GM10248 (cell line): ENCODE data around the gene S100A7.

ENCODE experiments used
- CTCF ChIA-PET: fragments of 300-600 bp; sonication (Branson Sonifier 250); formaldehyde crosslinking; extraction: SDS; loops from one replicate; lab custom pipeline; 2021; ENCODE audit warnings: antibody characterized with exemption; lab: Yijun Ruan, JAX
- POLR2A ChIA-PET: fragments of 350-650 bp; sonication (Branson Sonifier 250); formaldehyde crosslinking; extraction: SDS; loops from one replicate; lab custom pipeline; 2020; ENCODE audit warnings: antibody characterized with exemption; lab: Yijun Ruan, JAX
- DNase-seq: peaks from one replicate; pipeline ENCODE4 v3.0.0; 2012; ENCODE audit errors: extremely low spot score
- TF ChIP-seq, protein P1 (sequence below): IDR thresholded peaks from 2 replicates; pipeline ENCODE4 v1.5.1; 2012; ENCODE audit warnings: mild to moderate bottlenecking, low read depth; ENCODE audit errors: extremely low read depth, missing control alignments, control extremely low read depth

S100A7 gene

DNA sequence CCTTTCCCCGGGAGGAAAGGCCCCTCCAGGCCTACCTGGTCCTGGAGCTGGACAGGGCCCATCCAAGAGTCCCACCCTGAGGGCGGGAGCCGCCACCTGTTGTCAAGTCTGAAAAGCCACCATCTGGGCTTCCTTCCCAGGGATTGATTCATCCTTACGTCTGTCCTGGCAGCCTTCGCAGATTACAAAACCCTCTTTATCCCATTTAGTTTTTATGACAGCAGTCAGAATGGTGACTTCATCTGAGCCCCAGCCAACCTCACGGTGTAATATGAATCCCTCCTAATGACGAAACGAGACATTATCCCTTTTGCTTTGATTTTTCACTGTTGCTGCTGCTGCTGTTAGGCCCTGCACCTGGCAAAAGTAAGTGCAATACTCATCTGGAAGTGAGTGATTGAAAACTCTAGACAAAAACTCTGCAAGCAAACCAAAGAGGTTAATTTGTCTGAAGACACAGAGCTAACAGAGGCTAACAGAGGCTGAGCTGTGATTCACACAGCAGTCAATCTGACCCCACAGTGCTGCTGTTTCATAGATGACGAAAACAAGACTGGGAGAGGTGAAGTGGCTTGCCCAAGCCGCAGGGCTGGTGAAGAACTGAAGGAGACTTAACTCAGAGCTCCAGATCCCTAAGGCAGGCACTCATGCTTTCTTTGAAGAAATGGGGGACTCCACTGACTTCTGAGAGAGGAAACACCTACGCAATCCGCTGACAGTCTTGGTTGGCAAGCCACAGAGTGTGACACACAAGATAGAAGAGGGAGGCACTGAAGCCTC, 30.0 kb upstream of the S100A7 start:
- no peak for DNase-seq
- ChIA-PET CTCF (interaction anchor here (16.2 kb wide), 1 partner anchor 137 kb away, joined by 331 read pairs; the partner anchor contains the start of genes PGLYRP4 and S100A9), POLR2A (no interaction called here)
- TF ChIP-seq, protein P1, sequence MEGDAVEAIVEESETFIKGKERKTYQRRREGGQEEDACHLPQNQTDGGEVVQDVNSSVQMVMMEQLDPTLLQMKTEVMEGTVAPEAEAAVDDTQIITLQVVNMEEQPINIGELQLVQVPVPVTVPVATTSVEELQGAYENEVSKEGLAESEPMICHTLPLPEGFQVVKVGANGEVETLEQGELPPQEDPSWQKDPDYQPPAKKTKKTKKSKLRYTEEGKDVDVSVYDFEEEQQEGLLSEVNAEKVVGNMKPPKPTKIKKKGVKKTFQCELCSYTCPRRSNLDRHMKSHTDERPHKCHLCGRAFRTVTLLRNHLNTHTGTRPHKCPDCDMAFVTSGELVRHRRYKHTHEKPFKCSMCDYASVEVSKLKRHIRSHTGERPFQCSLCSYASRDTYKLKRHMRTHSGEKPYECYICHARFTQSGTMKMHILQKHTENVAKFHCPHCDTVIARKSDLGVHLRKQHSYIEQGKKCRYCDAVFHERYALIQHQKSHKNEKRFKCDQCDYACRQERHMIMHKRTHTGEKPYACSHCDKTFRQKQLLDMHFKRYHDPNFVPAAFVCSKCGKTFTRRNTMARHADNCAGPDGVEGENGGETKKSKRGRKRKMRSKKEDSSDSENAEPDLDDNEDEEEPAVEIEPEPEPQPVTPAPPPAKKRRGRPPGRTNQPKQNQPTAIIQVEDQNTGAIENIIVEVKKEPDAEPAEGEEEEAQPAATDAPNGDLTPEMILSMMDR, result no peak

DNA sequence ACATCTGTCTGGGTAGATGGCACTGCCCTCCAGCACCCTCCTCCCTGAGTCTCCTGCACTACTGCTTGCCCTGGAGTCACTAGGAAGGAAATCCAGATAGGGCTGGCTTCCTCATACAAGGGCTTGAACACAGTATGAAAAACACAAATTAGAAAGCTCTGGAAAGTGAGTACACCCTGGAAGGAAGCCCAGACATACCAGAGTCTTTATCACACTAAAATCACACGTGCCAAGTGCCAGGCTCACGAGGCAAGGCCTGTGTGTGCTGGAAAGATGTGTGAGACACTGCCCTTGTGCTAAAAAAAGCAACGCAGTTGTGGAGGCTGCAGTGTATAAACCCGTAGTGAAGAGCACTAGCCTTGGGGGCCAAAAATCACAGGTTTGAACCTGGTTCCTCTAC, 28.3 kb upstream of the S100A7 start:
- DNase-seq, result no peak
- CTCF ChIA-PET, result interaction anchor here (1.0 to 16.2 kb wide), 2 partner anchors 21 to 135 kb away, joined by 3 to 331 read pairs; partner anchors contain the start of genes PGLYRP4 and S100A9
- POLR2A ChIA-PET, result no interaction called here
- TF ChIP-seq, protein P1, result no peak

DNA sequence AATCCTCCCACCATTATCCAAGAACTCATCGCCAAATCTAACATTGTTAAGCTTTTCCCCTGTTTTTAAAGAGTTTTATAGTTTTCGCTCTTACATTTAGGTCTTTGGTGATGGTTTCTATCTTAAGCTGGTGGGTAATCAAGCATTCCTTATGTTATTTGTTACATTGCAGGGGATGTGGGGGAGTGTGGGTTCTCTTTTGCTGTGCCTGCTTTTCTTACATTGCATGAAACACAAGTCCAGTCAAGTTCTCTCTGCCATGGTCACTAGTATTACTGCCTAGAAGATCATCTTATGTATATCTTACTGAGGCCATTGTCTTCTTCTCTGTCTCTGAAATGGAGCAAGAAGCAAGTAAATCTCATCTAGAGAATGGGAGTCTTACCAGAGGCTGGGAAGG, 27.3 kb upstream of the S100A7 start:
- CTCF ChIA-PET, result interaction anchor here (1.0 to 16.2 kb wide), 3 partner anchors 10 to 134 kb away, joined by 3 to 331 read pairs (median 3); partner anchors contain the start of genes PGLYRP4 and S100A9
- TF ChIP-seq, protein P1, result no peak
- DNase-seq, result no peak
- POLR2A ChIA-PET, result no interaction called here

DNA sequence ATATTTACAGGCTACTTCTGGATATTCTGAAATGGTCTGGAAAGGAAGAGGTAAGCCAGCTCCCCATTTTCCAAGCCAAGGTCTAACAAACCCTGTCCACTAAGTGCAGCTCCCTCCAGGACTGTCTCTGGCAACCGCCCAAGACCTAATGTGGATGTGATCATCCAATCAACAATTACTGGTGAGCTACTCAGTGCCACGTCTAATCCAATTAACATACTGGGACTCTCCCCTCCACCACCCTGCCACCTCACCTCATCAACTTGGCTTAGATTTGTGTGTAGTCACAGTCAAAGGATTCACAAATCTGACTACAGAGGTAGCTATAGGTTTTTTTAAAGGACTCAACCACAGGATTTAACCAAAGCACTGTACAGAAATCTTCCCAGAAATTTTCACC, 25.4 kb upstream of the S100A7 start:
- ChIA-PET CTCF (interaction anchor here (1.6 to 3.9 kb wide), 3 partner anchors 10 to 133 kb away, joined by 4 to 41 read pairs (median 14); no protein-coding TSS in a partner anchor), POLR2A (no interaction called here)
- no peak for DNase-seq
- TF ChIP-seq, protein P1, result no peak

DNA sequence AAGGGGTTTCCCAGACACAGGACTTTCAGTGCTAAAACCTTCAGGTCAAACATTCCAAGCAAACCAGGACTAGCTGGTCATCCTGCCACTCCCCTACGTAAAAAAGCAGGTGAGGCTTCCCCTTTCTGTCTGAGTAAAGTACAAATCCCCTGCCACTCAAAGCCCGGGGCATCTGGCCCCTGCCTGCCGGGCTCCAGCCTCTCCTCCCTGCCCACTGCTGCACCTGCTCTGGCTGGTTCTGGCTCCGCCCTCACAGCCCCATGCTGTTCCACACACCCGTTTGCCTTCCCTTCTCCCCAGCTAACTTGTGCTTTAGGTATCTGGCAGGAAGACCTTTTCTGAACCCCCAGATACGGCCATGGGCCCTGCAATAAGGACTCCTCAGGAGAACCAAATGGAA, 23.3 kb upstream of the S100A7 start:
- ChIA-PET POLR2A (no interaction called here), CTCF (interaction anchor here (1.4 to 3.9 kb wide), 2 partner anchors 12 to 18 kb away, joined by 4 to 41 read pairs; no protein-coding TSS in a partner anchor)
- no peak for DNase-seq

DNA sequence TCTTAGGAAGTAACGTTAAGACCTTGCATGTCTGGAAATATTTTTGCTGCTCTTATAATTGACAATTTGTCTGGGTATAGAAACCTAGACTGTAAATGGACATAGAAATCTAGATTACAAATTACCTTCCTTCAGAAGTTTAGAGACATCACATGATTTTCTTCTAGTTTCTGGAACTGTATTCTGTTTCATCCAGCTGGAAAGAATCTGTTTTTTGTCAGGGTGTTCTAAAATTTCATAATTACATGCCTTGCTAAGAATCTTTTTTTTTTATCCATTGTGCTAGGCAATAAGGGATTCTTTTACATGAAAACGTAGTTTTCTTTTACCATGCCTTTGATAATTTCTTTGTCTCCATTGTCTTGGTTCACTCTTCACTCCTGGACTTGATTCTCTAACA, 20.7 kb upstream of the S100A7 start:
- no peak for DNase-seq
- CTCF ChIA-PET, result no interaction called here
- POLR2A ChIA-PET, result no interaction called here
- TF ChIP-seq, protein P1, result no peak

More for the DNA sequence above, 23.3 kb upstream of the S100A7 start:
- TF ChIP-seq, protein P1, result no peak
